HepG2 (cell line): ENCODE results near the gene ARHGAP9. TPM values are rescaled to one million over a fixed set of nuclear protein-coding genes. Genes with fewer than 3 reads are reported as not detected.
A peak's percentile ranks its signal among the peaks of the same experiment; 100 is the strongest.

Experiments used
- GATA4 ChIP-seq: sonication (generic); IDR thresholded peaks from 2 replicates; pipeline ENCODE4 v1.6.1; 2016; ENCODE audit warnings: antibody characterized with exemption, low read depth, borderline replicate concordance
- MAFG ChIP-seq: sonication (generic); formaldehyde crosslinking; IDR thresholded peaks from 2 replicates; pipeline ENCODE4 v1.5.1; 2020; ENCODE audit warnings: mild to moderate bottlenecking, missing genetic modification reagents
- MXD4 ChIP-seq: IDR thresholded peaks from 2 replicates; pipeline ENCODE4 v1.6.1; 2016; ENCODE audit warnings: mild to moderate bottlenecking, missing biosample characterization, missing genetic modification reagents
- NFIB ChIP-seq: sonication (generic); formaldehyde crosslinking; IDR thresholded peaks from 2 replicates; pipeline ENCODE4 v1.9.0; 2021; ENCODE audit warnings: missing genetic modification reagents, mild to moderate bottlenecking, borderline replicate concordance
- NR2C2 ChIP-seq: sonication (generic); formaldehyde crosslinking; IDR thresholded peaks from 2 replicates; pipeline ENCODE4 v1.4.0; 2020; ENCODE audit warnings: missing genetic modification reagents, mild to moderate bottlenecking, moderate library complexity, borderline replicate concordance
- NRL ChIP-seq: sonication (generic); formaldehyde crosslinking; IDR thresholded peaks from 2 replicates; pipeline ENCODE4 v1.5.0; 2020; ENCODE audit warnings: missing genetic modification reagents, mild to moderate bottlenecking, moderate library complexity, borderline replicate concordance
- SYNCRIP ChIP-seq: fragments of 200-400 bp; formaldehyde crosslinking; IDR thresholded peaks from 2 replicates; pipeline ENCODE4 v1.6.1; 2018; ENCODE audit warnings: mild to moderate bottlenecking, low read depth, low read length; ENCODE audit not compliant: insufficient read depth
- ZEB1 ChIP-seq: IDR thresholded peaks from 2 replicates; pipeline ENCODE4 v1.6.1; 2012; ENCODE audit warnings: mild to moderate bottlenecking, low read depth, inconsistent platforms; ENCODE audit not compliant: insufficient replicate concordance
- ZNF230 ChIP-seq: sonication (generic); formaldehyde crosslinking; IDR thresholded peaks from 2 replicates; pipeline ENCODE4 v1.4.0; 2020; ENCODE audit warnings: mild to moderate bottlenecking, missing genetic modification reagents
- ZNF235 ChIP-seq: sonication (generic); formaldehyde crosslinking; IDR thresholded peaks from 2 replicates; pipeline ENCODE4 v1.8.1; 2023; ENCODE audit warnings: mild to moderate bottlenecking, missing genetic modification reagents, borderline replicate concordance
- ZNF34 ChIP-seq: sonication (generic); formaldehyde crosslinking; IDR thresholded peaks from 2 replicates; pipeline ENCODE4 v1.4.0; 2020; ENCODE audit warnings: mild to moderate bottlenecking, missing genetic modification reagents, borderline replicate concordance
- ZNF713 ChIP-seq: sonication (generic); formaldehyde crosslinking; IDR thresholded peaks from 2 replicates; pipeline ENCODE4 v1.4.0; 2020; ENCODE audit warnings: mild to moderate bottlenecking, missing genetic modification reagents
- ZNF788 ChIP-seq: sonication (generic); formaldehyde crosslinking; IDR thresholded peaks from 2 replicates; pipeline ENCODE4 v1.5.0; 2020; ENCODE audit warnings: mild to moderate bottlenecking, missing genetic modification reagents, borderline replicate concordance
- polyA plus RNA-seq, 8 experiments: library from polyadenylated mRNA; depleted of rRNA in 3 of 8; stranded (reverse) in 7 of 8; unstranded in 1 of 8; fragments of >200 nt; fragmentation: Illumina TruSeq in 4 of 8; extraction: Trizol in 4 of 8; gene quantifications; 2 replicates each; pipeline versions ENCODE4 v1.2.1 to v1.2.3, GENCODE V29; 2011 to 2016; ENCODE audit warnings: low read depth in 4 of 8, missing spikeins in 1 of 8, mixed read lengths in 1 of 8; ENCODE audit not compliant: insufficient read depth in 1 of 8
- total RNA-seq, 5 experiments: library from RNA; depleted of rRNA; stranded (reverse); fragments of >200 nt; fragmentation: Illumina TruSeq; extraction: Trizol; gene quantifications; 2 replicates each; pipeline ENCODE4 v1.2.3, GENCODE V29; 2016; ENCODE audit warnings: low read depth in 1 of 5
- TF ChIP-seq, protein P1 (sequence below): sonication (generic); formaldehyde crosslinking; IDR thresholded peaks from 2 replicates; pipeline ENCODE4 v1.9.0; 2021; ENCODE audit warnings: missing genetic modification reagents, mild to moderate bottlenecking, borderline replicate concordance
- TF ChIP-seq, protein P2 (sequence below): sonication (generic); formaldehyde crosslinking; IDR thresholded peaks from 2 replicates; pipeline ENCODE4 v1.8.0; 2023; ENCODE audit warnings: mild to moderate bottlenecking, missing genetic modification reagents
- TF ChIP-seq, protein P3 (sequence below): sonication (generic); formaldehyde crosslinking; IDR thresholded peaks from 2 replicates; pipeline ENCODE4 v1.4.0; 2020; ENCODE audit warnings: low read depth, mild to moderate bottlenecking, missing genetic modification reagents
- TF ChIP-seq, protein P4 (sequence below): sonication (generic); formaldehyde crosslinking; IDR thresholded peaks from 2 replicates; pipeline ENCODE4 v1.4.0; 2020; ENCODE audit warnings: missing genetic modification reagents
- TF ChIP-seq, protein P5 (sequence below): sonication (generic); formaldehyde crosslinking; IDR thresholded peaks from 2 replicates; pipeline ENCODE4 v1.4.0; 2020; ENCODE audit warnings: missing genetic modification reagents

The ARHGAP9 gene
- total and polyA plus RNA-seq, 2 of the 13 experiments (the other 11 are each of a cell fraction or from before 2014, with no cell fraction given): 0.18 to 1.2 TPM

DNA sequence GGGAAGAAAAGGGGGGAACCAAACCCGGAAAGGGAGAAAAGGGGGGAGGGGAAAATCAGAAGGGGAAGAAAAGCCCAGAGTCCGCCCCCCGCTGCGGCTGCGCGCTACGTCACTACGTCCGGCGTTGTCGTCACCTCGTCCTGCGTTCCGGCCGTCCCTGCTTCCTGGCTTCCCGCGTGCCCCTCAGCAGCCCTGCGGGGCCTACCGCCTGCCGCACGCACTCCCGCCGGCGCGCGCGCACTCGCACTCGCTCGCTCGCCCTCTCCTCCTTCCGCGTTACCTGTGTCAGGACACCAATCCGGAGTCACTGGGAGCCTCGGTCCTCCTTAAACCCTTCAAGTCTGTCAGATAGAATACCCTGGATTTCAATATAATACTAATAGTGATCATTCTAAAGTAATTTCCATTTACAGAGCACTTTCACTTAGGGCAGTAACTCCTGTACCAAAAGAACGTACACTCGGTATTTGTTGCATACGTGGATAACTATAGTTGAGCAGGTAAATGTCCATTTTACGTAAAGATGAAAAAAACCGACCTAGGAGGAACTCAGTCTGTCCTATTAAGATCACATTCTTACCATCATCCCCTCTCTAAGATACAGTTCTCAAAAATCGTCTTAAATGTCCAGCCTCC is 48.6 kb downstream of the ARHGAP9 start, which contains the start of gene R3HDM2 (continued):
- TF ChIP-seq, protein P1, sequence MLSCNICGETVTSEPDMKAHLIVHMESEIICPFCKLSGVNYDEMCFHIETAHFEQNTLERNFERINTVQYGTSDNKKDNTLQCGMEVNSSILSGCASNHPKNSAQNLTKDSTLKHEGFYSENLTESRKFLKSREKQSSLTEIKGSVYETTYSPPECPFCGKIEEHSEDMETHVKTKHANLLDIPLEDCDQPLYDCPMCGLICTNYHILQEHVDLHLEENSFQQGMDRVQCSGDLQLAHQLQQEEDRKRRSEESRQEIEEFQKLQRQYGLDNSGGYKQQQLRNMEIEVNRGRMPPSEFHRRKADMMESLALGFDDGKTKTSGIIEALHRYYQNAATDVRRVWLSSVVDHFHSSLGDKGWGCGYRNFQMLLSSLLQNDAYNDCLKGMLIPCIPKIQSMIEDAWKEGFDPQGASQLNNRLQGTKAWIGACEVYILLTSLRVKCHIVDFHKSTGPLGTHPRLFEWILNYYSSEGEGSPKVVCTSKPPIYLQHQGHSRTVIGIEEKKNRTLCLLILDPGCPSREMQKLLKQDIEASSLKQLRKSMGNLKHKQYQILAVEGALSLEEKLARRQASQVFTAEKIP (CRISPR knock-in tag): no peak
- TF ChIP-seq ZEB1 (peak; percentile 89), NRL (CRISPR knock-in tag) (peak; percentile 89; the same call in 1 of the 2 replicates), ZNF713 (CRISPR knock-in tag) (0 out of 2 replicates have a peak, but pooled peaks have one; percentile 34), ZNF230 (peak; percentile 40; the same call in 1 of the 2 replicates), ZNF788 (CRISPR knock-in tag) (peak; percentile 95; the same call in 1 of the 2 replicates), ZNF34 (no peak), ZNF235 (CRISPR knock-in tag) (no peak), NFIB (CRISPR knock-in tag) (no peak), MAFG (no peak), SYNCRIP (no peak), GATA4 (no peak), MXD4 (peak; percentile 75), NR2C2 (no peak; the same call in 1 of the 2 replicates)
- TF ChIP-seq, protein P2, sequence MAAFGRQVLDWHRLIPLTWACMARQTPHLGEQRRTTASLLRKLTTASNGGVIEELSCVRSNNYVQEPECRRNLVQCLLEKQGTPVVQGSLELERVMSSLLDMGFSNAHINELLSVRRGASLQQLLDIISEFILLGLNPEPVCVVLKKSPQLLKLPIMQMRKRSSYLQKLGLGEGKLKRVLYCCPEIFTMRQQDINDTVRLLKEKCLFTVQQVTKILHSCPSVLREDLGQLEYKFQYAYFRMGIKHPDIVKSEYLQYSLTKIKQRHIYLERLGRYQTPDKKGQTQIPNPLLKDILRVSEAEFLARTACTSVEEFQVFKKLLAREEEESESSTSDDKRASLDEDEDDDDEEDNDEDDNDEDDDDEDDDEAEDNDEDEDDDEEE (CRISPR knock-in tag): no peak
- TF ChIP-seq, protein P3, sequence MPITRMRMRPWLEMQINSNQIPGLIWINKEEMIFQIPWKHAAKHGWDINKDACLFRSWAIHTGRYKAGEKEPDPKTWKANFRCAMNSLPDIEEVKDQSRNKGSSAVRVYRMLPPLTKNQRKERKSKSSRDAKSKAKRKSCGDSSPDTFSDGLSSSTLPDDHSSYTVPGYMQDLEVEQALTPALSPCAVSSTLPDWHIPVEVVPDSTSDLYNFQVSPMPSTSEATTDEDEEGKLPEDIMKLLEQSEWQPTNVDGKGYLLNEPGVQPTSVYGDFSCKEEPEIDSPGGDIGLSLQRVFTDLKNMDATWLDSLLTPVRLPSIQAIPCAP (CRISPR knock-in tag): no peak
- TF ChIP-seq, protein P4, sequence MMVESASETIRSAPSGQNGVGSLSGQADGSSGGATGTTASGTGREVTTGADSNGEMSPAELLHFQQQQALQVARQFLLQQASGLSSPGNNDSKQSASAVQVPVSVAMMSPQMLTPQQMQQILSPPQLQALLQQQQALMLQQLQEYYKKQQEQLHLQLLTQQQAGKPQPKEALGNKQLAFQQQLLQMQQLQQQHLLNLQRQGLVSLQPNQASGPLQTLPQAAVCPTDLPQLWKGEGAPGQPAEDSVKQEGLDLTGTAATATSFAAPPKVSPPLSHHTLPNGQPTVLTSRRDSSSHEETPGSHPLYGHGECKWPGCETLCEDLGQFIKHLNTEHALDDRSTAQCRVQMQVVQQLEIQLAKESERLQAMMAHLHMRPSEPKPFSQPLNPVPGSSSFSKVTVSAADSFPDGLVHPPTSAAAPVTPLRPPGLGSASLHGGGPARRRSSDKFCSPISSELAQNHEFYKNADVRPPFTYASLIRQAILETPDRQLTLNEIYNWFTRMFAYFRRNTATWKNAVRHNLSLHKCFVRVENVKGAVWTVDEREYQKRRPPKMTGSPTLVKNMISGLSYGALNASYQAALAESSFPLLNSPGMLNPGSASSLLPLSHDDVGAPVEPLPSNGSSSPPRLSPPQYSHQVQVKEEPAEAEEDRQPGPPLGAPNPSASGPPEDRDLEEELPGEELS (CRISPR knock-in tag): peak; percentile 55; the same call in 1 of the 2 replicates
- TF ChIP-seq, protein P5, sequence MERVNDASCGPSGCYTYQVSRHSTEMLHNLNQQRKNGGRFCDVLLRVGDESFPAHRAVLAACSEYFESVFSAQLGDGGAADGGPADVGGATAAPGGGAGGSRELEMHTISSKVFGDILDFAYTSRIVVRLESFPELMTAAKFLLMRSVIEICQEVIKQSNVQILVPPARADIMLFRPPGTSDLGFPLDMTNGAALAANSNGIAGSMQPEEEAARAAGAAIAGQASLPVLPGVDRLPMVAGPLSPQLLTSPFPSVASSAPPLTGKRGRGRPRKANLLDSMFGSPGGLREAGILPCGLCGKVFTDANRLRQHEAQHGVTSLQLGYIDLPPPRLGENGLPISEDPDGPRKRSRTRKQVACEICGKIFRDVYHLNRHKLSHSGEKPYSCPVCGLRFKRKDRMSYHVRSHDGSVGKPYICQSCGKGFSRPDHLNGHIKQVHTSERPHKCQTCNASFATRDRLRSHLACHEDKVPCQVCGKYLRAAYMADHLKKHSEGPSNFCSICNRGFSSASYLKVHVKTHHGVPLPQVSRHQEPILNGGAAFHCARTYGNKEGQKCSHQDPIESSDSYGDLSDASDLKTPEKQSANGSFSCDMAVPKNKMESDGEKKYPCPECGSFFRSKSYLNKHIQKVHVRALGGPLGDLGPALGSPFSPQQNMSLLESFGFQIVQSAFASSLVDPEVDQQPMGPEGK (CRISPR knock-in tag): peak; percentile 82; the same call in 1 of the 2 replicates
